Measurements from ENCODE around the gene ZNF865.

The ZNF865 gene

GRCh38 chr19:55614711-55615542, 9.5 kb downstream of the ZNF865 start:
- Histone ChIP-seq H3K9ac (ENCODE audit: low read length) (no peak overlapping the region), H3K4me1 (ENCODE audit: low read length) (no peaks in the 10 kb centered on the region), H3K27ac (ENCODE audit: low read length) (no peak overlapping the region), H4K20me1 (ENCODE audit: insufficient read depth, low read length) (no peaks in the 10 kb centered on the region), H2AFZ (ENCODE audit: low read length) (no peak overlapping the region), H3F3A (ENCODE audit: insufficient read depth, low read length) (no peaks in the 10 kb centered on the region), H3K36me3 (replicated peaks; ENCODE audit: insufficient read depth, low read length) (no peaks in the 10 kb centered on the region), H3K9me3 (replicated peaks; ENCODE audit: insufficient read depth, low read length) (no peaks in the 10 kb centered on the region), H3K79me2 (ENCODE audit: low read length) (peaks cover 17% of the 10 kb centered on the region; the same call in 1 of the 2 replicates), H3K9me2 (replicated peaks; ENCODE audit: insufficient read depth, low read length) (no peaks in the 10 kb centered on the region), H3K27me3 (replicated peaks; ENCODE audit: insufficient read depth, low read length) (no peaks in the 10 kb centered on the region), H3K4me2 (ENCODE audit: low read depth, low read length) (no peak overlapping the region), H3K4me3 (ENCODE audit: low read length) (no peak overlapping the region)
- TF ChIP-seq EZH2 (optimal IDR thresholded peaks at IDR 0.05; ENCODE audit: low read depth, low read length), result no peak
- no peak for TF ChIP-seq EZH2phosphoT487 (IDR thresholded peaks at IDR 0.05; ENCODE audit: low read length)
- no peak for DNase-seq

- no peaks in the 10 kb centered on the region for H3K9me3 ChIP-seq (replicated peaks; ENCODE audit: insufficient read depth, low read length)
- TF ChIP-seq EZH2phosphoT487 (IDR thresholded peaks at IDR 0.05; ENCODE audit: low read length) (no peak), EZH2 (optimal IDR thresholded peaks at IDR 0.05; ENCODE audit: low read depth, low read length) (no peak)
- TF ChIP-seq, protein P1, sequence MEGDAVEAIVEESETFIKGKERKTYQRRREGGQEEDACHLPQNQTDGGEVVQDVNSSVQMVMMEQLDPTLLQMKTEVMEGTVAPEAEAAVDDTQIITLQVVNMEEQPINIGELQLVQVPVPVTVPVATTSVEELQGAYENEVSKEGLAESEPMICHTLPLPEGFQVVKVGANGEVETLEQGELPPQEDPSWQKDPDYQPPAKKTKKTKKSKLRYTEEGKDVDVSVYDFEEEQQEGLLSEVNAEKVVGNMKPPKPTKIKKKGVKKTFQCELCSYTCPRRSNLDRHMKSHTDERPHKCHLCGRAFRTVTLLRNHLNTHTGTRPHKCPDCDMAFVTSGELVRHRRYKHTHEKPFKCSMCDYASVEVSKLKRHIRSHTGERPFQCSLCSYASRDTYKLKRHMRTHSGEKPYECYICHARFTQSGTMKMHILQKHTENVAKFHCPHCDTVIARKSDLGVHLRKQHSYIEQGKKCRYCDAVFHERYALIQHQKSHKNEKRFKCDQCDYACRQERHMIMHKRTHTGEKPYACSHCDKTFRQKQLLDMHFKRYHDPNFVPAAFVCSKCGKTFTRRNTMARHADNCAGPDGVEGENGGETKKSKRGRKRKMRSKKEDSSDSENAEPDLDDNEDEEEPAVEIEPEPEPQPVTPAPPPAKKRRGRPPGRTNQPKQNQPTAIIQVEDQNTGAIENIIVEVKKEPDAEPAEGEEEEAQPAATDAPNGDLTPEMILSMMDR (IDR thresholded peaks at IDR 0.05; ENCODE audit: low read length), result no peak
- H3K79me2 ChIP-seq (ENCODE audit: low read length), result peaks cover 14% of the 10 kb centered on the region; the same call in 1 of the 2 replicates
- H2AFZ ChIP-seq (ENCODE audit: low read length), result no peak overlapping the region
- H3K27ac ChIP-seq (ENCODE audit: low read length), result no peak overlapping the region
- H3K4me2 ChIP-seq (ENCODE audit: low read depth, low read length), result no peak overlapping the region
- no peaks in the 10 kb centered on the region for H3F3A ChIP-seq (ENCODE audit: insufficient read depth, low read length)
- no peaks in the 10 kb centered on the region for H3K9me2 ChIP-seq (replicated peaks; ENCODE audit: insufficient read depth, low read length)
- H3K4me3 ChIP-seq (ENCODE audit: low read length), result no peak overlapping the region
- H3K4me1 ChIP-seq (ENCODE audit: low read length), result no peaks in the 10 kb centered on the region
- no peaks in the 10 kb centered on the region for H4K20me1 ChIP-seq (ENCODE audit: insufficient read depth, low read length)
- no peaks in the 10 kb centered on the region for H3K36me3 ChIP-seq (replicated peaks; ENCODE audit: insufficient read depth, low read length)
- DNase-seq, result no peak
- H3K9ac ChIP-seq (ENCODE audit: low read length), result no peak overlapping the region
- no peaks in the 10 kb centered on the region for H3K27me3 ChIP-seq (replicated peaks; ENCODE audit: insufficient read depth, low read length)
Observed at GRCh38 chr19:55615543-55616394, 10.3 kb downstream of the ZNF865 start.

GRCh38 chr19:55616395-55616875, 11.0 kb downstream of the ZNF865 start:
- no peaks in the 10 kb centered on the region for H3K27me3 ChIP-seq (replicated peaks; ENCODE audit: insufficient read depth, low read length)
- H2AFZ ChIP-seq (ENCODE audit: low read length), result no peak overlapping the region
- TF ChIP-seq, protein P1 (IDR thresholded peaks at IDR 0.05; ENCODE audit: low read length), result no peak
- TF ChIP-seq EZH2 (optimal IDR thresholded peaks at IDR 0.05; ENCODE audit: low read depth, low read length), result no peak
- no peak for TF ChIP-seq EZH2phosphoT487 (IDR thresholded peaks at IDR 0.05; ENCODE audit: low read length)
- H3K4me3 ChIP-seq (ENCODE audit: low read length), result no peak overlapping the region
- H3F3A ChIP-seq (ENCODE audit: insufficient read depth, low read length), result no peaks in the 10 kb centered on the region
- no peaks in the 10 kb centered on the region for H3K4me1 ChIP-seq (ENCODE audit: low read length)
- no peak overlapping the region for H3K27ac ChIP-seq (ENCODE audit: low read length)
- no peak for DNase-seq
- H3K79me2 ChIP-seq (ENCODE audit: low read length), result peaks cover 7% of the 10 kb centered on the region; the same call in 1 of the 2 replicates
- no peak overlapping the region for H3K9ac ChIP-seq (ENCODE audit: low read length)
- H3K9me2 ChIP-seq (replicated peaks; ENCODE audit: insufficient read depth, low read length), result no peaks in the 10 kb centered on the region
- no peak overlapping the region for H3K4me2 ChIP-seq (ENCODE audit: low read depth, low read length)
- H3K36me3 ChIP-seq (replicated peaks; ENCODE audit: insufficient read depth, low read length), result no peaks in the 10 kb centered on the region
- no peaks in the 10 kb centered on the region for H3K9me3 ChIP-seq (replicated peaks; ENCODE audit: insufficient read depth, low read length)
- no peaks in the 10 kb centered on the region for H4K20me1 ChIP-seq (ENCODE audit: insufficient read depth, low read length)
